NCI-H1417 (cell line): ENCODE results near the gene TBC1D4.
A peak's percentile ranks its signal among the peaks of the same experiment; 100 is the strongest.

ENCODE experiments used
- DNase-seq, 3 experiments: peaks; one replicate each; lab custom pipeline; 2025; lab: John Stamatoyannopoulos, UW

The TBC1D4 gene

DNA sequence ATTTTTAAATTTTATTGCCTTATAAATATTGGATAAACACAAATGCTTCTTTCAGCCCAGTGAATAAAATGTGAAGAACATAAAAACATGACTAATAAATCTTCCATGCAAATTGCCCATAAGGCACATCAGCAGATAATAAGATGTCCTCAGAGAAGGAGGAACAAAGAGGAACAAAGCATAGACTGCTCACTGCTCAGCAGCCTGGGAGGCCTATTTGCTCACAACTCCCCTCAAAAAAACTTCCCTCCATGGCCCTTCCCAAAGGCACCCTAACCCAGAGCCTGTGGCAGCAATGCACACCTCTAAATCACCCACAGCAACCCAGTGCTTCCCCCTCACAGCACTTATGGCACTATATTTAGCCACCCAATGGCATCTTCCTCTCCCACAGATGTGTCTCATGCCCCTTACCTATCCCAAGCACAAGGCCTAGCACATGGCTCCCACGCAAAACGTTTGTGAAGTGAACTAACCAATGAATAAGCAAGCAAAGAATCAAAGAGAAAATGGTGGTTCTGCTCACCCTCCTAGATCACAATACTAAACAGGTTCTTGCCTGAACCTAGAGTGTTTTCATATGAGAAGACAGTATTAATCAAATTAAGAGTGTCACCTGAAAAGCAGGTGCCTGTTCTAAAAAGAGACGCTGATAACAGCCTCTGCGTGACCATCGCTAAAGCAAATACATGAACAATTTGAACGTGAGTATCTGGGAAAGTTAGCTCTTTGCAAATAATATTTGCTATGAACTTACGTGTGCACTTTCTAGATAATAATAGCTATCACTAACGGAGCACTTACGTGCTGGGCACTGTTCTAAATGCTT, 96.9 kb downstream of the TBC1D4 start:
- DNase-seq: peak in 2 of 3 experiments; percentile 88 to 97

- no peak for DNase-seq
Measured at GRCh38 chr13:75383064-75383715, 98.8 kb downstream of the TBC1D4 start.

- no peak for DNase-seq
Measured at GRCh38 chr13:75378301-75378700, 103.7 kb downstream of the TBC1D4 start.

GRCh38 chr13:75376792-75377402, 105.1 kb downstream of the TBC1D4 start:
- no peak for DNase-seq

GRCh38 chr13:75375329-75375728, 106.6 kb downstream of the TBC1D4 start:
- DNase-seq: no peak

DNA sequence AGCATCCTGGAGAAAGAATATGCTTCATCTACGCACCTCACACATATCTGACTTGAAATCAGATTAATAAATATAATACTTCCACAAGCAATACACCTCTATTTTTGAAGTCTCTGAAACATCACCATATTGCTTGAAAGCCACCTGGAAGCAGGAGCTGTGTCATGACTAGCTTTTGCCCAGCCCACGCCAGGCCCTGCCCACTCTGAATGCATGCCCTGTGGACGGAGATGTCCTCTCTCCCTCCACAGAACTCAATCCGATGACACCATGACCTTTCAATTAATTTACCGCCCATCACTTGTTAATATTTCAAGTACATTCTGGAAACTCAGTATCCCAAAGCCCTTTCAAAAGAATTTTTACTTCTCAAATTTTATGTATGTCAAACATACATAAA, 108.0 kb downstream of the TBC1D4 start:
- no peak for DNase-seq

DNA sequence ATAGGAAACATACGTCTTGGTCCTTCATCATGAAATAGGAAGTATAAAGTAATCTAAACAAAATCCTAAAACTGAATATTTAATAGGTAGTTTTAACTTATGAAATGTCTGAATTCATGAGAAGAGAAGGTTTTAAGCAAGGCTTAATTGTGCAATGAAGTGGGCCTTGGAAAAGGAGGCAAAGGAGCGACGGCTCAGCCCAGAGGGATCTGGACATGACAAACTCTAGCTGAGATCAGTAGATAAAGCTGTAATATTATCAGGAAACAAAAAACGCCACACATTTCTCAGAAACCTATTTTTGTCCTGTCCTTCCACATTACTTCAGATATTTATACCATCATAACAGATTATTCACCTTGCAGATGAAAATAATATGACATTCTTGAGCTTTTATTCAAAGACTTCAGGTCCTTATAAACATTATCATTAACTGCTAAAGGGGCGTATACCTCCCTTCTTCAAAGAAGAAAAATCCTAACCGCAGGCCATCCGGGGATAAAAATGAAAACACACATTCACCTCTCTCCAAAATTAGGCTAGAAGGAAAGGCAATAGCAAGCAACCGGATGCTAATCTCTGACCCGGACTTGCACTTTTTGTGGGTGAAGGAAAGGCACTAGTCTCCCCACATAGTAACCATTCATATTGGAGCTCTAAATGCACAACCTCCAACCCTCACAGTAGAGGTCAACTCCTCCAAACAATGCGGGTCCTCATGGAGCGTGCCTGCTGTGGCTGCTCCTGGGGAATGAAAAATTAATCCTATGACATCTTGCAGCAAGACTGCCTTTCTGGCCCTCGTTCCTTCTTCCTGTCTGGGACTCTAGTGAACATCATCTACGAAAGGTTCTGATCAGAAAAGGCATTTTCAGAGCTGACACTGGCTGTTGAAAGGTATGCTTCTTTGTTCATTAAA, 108.8 kb downstream of the TBC1D4 start:
- peak in 1 of 3 experiments; percentile 25 for DNase-seq

- peak; percentile 37 to 80 (median 39) for DNase-seq
Measured at GRCh38 chr13:75372517-75372916, 109.5 kb downstream of the TBC1D4 start.

DNA sequence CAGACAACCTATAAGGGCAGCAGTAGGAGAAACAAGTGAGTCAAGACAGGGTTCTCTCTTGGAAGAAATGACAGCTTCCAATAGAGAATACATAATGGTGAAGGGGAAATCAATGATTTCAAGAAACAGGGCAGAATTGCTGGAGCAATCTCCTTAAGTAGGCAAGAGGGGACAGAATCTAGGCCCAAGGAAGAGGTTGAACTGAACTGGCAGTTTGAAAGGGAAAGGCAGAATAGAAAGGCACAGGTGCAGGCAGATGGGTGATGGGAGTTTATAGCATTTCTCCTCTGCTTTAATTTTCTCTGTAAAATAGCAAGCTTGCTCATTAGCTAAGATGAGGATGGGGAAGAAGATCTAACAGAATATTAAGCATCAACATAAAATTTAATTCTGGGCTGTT, 110.8 kb downstream of the TBC1D4 start:
- no peak for DNase-seq

- no peak for DNase-seq
Measured at GRCh38 chr13:75370774-75371173, 111.2 kb downstream of the TBC1D4 start.

DNA sequence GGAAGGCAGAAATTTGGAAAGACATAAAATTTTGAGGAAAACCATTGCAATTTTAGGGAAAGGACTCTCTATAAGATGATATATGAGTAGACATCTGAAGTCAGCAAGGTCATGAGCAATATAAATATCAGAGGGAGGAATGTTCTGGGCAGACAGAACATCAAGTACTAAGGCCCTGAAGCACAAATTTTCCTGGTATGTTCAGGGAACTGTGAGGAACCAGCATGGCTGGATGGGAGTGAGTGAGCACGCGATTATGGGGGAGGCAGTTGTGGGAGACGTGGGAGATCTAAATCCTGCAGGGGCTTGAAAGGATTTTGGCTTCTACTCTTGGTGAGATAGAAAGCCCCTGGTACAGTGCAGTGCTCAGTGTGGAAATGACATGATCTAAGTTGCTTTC, 112.0 kb downstream of the TBC1D4 start:
- no peak for DNase-seq

DNA sequence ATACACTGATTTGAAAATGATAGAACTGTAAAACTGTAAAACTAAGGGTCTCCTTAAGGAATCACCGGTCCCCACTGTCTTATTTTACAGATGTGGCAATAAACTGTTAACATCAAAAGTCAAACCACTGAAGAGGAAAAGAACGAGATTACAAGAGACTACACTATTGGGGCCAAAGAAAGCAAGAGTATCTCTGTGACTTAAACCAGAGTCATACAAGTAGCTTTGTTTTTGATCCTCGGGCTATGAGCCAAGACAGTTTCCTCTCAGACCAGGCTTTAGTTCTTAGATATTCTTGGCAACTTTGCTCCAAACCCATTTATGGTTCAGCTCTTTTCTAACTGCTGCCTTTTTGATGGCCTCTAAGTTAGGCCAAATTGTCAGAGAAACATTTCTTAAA, 113.8 kb downstream of the TBC1D4 start:
- no peak for DNase-seq

- no peak for DNase-seq
Measured at GRCh38 chr13:75366380-75367280, 115.3 kb downstream of the TBC1D4 start.

GRCh38 chr13:75365724-75366173, 116.2 kb downstream of the TBC1D4 start:
- no peak for DNase-seq

GRCh38 chr13:75364131-75364713, 117.7 kb downstream of the TBC1D4 start:
- no peak for DNase-seq

- no peak for DNase-seq
Measured at GRCh38 chr13:75363371-75363770, 118.6 kb downstream of the TBC1D4 start.

- DNase-seq: no peak
Measured at GRCh38 chr13:75362026-75362425, 119.9 kb downstream of the TBC1D4 start.

GRCh38 chr13:75360170-75360569, 121.8 kb downstream of the TBC1D4 start:
- DNase-seq: no peak

DNA sequence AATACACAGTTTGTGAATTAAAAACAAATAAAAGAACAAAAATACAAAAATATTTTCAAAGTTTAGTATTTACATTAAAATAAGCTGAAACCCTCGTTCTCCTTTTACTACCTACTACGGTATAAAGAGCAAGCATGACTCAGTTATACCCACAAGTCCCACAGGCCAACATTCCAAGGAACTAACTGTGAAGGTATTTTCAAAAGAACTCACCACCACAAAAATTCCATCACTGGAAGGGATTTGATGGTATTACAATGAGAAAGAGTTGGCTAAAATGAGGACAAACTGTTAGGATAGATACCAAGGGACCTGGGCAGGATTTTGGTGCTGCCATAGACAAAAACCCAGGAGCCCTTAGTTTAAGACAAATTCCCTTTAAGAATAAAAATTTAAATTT, 122.7 kb downstream of the TBC1D4 start:
- no peak for DNase-seq

GRCh38 chr13:75357576-75358289, 124.2 kb downstream of the TBC1D4 start:
- DNase-seq: peak; percentile 41 to 74 (median 47)
